ENCODE measurements around the gene OGG1.
A peak's percentile ranks its signal among the peaks of the same experiment; 100 is the strongest.
"Not testable (repeated sequence)": the region's sequence is repeated elsewhere in the genome, so short reads cannot be mapped to it uniquely, and the experiment has no call there.

OGG1 gene

DNA sequence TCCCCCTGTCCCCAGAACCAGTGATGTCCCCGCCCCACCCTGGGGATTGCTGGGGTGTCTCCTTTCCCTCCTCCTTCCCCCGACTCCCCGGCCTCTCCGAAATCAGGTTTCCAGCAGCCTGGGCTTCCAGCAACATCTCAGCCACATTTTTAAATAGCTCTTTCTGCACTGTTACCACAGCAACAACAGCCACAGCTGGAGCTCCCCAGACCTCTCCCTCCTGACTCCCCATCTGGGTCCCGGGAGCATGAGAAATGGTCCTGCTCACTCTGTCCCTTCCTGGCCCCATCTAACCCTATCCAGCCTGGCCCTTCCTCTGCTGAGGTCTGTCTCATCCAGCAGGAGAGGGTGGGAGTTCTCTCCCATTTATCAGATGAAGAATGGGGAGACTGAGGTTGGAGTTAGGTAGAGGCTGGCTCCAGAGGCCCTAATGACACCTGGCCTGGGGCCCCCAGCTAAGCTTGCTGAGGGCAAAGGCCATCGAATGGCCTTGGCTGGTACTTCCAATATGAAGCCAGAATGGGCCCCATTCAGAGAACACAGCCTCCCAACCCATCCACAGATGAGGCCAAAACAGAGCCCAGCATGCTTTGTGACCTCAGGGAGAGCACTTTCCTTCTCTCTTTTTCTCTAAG is 18.5 kb downstream of the OGG1 start:
- DNase-seq = no peak

DNA sequence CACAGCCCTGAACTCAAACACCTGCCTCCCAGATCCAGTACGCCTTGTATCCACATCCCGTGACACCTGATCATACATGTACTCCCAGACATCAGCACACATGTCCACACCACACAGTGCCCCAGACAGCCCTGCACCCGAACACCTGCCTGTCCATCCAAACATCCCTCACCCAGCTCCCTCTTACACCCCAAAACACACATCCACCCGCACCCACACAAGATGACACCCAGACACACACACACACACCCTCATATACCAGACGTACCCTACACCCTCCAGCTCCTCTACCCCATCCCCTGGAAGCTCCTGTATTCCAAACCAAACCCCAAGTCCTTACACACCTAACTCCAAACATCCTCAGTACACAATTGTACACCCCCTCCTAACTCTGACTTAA is 19.3 kb downstream of the OGG1 start:
- DNase-seq = no peak

DNA sequence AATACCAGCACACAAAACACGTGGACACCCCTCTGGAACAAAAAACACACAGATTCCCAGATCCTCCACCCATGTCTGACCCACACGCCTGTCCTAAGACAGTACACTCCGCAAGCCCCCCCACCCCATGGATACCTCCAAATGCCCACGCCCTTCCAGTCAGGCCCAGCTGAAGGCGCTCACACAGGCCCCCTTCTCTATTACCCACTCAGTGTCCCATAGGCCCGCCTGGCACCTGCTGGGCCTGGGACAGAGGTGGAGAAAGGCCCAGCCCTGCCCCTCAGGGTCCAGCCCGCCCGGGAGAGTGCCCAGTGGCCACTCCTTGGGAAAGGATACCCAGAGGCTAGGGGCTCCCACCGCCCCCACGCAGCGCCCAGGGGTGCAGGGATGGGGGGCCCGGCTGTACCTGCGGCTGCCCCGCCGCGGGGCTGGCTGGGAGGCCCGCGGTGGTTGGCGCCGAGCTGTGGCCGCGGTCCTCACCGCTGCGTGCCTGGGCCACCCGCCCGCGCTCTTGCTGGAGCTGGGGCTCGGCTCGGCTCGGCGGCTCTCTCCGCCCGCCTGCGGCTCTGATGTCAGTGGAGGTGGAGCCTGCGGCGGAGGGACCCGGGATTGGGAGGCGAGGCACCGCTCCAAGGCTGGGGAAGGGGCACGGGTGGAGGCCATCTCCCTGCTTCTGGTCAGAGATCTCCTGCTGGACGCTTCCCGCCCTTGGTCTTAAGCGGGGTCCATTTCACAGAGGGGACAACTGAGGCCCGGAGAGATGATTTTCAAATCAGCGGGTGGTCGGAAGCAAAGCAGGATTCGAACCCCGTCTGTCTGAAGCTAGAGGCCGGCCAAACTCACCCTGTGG is 19.9 kb downstream of the OGG1 start, which contains the start of gene CAMK1:
CAMK1 (minus strand) TSS at position 522 of the 850 bp plus-strand sequence. CDS start 2,198 bp downstream, outside the sequence.
- DNase-seq = peak; percentile 42

DNA sequence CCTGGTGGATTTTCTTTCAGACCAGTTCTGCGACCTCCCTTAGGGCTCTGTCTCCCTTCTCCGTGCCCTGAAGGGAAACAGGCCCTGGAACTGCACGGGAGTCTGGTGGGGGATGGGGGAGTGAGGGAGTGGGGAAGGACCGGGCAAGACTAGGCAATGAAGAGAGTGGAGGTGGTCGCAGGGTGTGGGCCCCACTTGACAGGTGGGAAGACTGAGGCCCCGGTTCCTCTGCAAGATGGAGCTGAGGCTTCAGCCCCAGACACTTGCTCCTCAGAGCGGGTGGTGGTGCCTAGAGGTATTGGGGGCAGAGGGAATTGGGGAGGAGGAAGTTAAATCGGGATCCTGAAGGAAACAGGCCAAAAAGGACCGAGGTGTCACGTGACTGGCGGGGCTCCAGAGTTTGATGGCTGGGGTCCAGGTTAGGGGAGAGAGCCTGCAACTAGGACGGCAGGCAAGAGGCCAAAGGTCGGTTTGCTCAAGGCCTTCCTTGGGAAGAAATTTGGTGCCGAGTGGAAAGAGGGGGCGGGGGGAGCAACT is 20.6 kb downstream of the OGG1 start:
- DNase-seq = no peak

DNA sequence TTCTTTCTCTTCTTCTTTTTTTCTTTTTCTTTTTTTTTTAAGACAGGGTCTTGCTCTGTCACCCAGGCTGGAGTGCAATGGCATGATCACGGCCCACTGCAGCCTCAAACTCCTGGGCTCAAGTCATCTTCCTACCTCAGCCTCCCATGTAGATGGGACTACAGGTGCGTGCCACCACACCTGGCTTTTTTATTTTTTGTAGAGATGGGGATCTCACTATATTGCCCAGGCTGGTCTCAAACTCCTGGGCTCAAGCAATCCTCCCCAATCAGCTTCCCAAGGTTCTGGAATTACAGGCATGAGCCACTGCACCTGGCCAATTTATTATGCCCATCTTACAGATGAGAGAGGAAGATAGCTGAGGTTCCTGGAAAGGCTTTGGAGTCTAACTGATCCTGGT is 21.3 kb downstream of the OGG1 start:
- DNase-seq = not testable (repeated sequence)

DNA sequence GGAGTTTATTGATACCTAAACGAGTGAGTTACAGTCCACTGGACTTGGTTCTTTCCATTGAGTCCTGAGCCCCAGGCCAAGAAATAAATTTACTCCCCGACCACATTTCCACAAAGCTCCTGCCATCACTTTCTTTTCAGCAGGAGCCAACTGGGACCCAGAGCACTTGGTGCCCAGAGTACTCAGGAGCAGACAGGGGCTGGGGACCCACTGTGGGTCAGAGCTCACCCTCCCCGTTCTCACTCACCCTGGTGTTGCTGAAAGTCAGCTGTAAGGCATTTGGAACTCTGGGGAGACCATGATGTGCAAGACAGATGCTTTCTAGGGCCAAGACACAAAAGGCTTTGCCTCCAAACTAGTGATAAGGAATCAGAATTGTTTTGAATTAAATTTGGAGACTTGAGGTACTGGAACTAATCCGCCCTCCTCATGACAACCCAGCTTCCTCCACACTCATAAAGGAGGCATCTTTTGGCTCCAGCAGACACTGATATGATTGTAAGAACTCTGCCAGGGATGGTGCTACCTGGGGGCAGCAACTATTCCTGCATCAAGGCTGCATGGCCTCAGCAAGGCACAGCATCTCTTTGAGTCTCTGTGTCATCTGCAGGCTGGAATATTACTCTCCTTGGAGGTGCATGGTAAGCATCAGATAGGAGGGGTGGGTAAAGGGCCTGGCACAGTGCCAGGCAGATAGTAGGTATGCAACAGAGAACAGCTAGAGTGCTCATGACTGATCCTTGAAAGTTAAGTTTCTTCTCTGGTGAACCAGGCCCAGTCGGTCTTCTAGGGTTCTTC is 27.3 kb downstream of the OGG1 start:
- DNase-seq = no peak

DNA sequence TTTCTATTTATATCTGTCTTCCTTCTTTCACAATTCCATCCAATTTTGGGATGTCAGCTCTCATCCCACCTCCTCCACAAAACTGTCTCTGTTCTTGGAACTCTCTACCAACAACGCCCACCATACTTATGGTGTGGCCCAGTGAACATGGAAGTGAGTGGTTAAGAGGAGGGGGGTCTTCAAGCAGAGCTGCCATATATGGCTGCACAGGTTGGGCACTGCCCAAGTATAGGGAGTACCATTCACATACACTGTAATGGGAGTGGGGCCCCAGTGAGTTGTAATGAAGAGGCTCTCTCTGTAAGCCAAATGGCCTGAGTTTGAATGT is 27.9 kb downstream of the OGG1 start:
- no peak for DNase-seq

DNA sequence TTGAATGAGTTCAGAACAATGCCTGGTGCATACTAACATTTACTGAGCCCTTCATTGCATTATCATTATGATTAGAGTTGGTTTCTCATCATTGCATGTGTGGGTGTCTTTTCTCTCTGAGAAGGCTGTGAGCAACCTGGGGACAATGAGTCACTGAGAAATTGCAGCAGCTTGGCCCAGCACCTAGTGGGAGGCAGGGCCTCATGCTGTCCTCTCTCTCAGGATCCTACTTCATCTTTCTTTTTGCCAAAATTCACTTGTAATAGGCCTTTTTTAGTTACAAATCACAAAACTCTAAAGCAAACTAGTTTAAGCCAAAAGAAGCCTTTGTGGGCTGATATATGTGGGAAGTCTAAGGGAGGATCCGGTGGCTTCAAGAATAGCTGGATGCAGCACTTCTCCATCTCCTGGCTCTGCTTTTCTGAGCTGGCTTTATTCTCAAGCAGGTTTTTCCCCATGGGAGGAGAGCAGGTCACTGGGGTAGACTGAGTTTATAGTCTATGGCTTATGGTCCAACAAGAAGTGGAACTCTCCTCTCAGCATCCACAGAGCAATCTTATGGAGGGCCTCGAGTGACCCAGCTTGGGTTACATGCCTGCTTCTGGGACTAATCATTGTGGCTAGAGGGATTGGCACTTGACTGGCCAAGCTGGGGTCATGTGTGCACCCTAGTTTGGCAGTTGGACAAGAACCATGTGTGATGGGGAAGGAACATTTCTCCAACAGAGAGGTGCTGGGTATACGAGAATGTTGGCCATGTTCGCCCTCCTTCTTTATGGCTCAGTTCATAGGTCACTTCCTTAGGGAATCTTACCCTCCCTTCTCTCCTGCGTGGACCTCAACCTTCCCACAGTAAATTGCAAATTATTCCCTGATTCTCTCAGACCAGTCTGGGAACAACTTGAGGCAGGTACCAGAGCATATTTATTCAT is 28.7 kb downstream of the OGG1 start:
- no peak for DNase-seq

DNA sequence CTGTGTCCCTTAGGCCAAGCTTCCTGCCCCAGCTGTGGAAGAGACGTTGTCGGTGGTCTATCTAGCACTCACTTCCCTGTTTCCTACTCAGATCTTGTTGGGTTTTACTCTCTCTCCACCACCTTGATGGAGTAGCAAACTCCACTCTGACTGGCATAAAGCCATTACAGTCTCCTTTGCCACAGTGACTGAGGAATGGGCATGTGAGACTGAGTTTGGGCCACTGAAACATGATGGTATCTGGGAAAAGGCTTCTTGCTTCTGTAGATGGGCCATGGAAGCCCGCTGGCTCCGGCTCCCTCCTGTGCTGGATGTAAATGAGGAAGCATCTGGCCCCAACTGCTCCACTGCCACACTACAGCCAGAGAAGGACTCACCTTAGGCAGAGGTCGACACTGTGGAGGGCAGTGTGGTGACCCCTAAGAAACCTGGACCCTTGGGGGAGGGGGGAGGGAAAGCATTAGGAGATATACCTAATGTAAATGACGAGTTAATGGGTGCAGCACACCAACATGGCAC is 29.4 kb downstream of the OGG1 start:
- no peak for DNase-seq

DNA sequence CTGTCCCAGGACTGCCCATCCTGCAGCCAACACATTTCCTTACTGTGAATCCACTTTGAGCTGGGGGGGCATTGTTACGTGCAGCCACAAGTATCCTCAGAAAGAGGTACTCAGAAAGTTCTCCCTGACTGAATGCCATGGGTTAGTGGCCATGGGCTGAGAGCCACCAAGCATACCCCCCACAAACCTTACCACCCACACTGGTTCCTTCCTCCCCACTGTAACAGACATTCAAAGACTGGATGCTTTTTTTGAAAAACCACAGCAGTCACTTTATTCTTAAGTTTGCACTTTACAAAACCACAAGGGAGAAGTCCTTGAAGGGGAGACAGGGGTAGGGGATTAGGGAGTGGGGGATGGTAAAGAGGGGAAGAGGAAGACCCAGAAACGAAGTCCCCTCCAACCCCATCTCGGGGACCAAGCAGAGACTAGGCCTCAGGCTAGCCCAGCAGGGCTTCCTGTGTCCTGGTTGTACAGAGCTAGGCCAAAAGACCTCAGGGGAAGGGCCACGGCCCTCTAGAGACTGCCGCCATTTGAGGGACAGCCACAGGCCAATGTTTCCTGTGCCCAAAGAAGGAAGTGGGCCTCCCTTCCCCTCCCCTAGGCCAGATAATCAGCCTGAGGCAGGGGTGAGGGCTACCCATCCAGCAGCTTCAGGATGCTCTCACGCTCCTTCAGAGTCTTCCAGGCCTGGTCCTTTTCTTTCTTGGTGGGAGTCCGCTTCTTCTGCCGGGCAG is 30.1 kb downstream of the OGG1 start:
- DNase-seq = no peak

DNA sequence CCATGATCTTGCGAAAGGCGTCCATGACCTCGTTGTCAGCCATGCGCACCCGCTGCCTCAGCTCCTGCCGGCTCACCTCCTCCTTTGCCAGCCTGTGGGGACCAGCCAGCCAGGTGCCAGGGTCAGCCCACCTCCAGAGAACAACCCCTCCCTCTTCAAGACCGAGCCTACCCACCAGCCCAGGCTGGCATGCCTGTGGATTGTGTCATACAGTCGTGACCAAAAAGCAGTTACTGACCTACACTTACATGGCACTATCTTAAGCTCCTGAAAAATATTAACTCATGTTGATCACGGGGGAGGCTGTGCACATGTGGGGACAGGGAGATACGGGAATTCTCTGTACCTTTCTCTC is 30.7 kb downstream of the OGG1 start:
- no peak for DNase-seq

DNA sequence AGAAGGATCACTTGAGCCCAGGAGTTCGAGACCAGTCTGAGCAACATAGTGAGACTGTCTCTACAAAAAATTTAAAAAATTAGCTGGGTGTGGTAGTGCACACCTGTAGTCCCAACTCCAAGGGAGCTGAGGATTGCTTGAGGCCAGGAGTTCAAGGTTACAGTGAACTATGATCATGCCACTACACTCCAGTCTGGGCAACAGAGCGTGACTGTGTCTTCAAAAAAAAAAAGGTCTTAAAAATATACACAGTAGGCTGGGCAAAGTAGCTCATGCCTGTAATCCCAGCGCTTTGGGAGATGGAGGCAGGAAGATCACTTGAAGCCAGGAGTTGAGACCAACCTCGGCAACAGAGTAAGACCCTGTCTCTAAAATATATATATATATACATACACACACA is 31.2 kb downstream of the OGG1 start:
- DNase-seq = no peak

DNA sequence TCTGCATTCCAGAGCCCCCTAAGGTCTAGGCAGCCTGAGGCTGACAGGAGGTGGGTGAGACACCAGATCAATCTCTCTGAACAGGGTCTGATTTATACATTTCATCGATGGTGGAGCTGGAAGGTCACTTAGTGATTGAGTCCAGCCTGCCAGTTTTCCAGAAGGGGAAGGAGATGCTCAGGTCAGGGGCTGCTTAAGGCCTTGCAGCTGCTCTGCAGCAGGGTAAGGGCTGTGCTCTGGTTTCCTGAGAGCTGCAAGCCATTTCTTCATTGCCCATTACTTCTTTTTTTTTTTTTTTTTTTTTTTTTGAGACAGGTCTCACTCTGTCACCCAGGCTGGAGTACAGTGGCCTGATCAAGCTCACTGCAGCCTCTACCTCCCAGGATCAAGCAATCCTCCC is 31.8 kb downstream of the OGG1 start:
- no peak for DNase-seq

DNA sequence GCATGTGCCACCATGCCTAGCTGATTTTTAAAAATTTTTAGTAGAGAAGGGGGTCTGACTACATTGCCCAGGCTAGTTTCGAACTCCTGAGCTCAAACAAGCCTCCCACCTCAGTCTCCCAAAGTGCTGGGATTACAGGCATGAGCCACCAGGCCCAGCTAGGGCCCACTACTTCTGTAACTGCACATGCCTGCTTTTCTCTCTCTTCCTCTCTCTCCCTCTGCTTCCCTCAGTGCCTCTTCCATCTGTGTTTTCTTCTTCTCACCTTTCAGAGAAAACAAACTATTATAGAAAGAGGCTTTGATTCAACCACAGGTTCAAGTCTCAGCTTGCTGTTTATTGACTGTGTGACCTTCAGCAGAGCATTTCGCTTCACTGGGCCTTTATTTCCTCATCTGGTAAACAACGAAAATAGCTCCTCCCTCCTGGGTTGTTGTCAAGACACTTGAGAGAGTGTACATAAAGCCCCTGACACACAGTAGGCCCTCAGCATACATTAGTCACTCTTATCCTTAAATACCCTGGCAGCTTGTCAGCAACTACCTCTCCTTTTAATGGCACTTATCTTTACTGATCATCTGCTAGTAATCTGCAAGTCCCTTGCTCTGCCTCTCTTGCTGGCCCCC is 32.3 kb downstream of the OGG1 start:
- no peak for DNase-seq

DNA sequence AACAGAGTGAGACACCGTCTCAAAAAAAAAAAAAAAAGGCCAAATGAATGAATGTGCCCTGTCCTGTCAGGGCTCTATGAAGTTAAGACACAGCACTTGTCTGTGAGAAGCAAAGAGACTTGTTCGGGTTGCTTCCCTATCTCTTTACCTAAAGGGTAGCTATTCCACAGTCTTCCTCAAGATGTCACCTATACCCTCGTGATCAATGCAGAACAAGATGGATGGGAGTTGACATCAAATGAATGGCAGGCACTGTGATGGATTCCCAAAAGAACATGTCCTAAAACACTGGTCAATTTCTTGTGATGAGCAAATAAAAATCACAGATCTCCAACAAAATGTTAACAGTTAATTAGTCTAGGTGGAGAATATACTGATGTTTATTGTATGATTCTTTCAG is 33.0 kb downstream of the OGG1 start:
- no peak for DNase-seq

DNA sequence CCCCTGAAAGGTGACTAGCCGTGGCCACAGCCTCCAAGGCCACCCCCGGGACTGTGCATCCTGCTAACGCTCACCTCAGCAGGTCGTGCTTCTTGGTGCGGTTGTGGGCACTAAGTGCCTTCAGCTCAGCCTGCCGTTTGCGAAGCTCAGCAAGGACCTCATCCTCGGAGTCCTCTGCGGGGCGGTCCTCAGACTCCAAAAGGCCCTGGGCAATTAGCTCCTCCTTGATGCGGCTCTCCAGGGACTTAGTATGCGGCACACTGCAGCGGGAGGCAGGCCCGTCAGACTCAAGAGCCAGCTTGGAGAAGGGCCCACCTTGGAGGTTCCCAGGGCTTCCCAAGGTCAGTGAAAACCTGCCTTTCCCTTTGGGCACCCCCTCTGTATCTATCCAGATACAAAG is 34.2 kb downstream of the OGG1 start:
- no peak for DNase-seq

DNA sequence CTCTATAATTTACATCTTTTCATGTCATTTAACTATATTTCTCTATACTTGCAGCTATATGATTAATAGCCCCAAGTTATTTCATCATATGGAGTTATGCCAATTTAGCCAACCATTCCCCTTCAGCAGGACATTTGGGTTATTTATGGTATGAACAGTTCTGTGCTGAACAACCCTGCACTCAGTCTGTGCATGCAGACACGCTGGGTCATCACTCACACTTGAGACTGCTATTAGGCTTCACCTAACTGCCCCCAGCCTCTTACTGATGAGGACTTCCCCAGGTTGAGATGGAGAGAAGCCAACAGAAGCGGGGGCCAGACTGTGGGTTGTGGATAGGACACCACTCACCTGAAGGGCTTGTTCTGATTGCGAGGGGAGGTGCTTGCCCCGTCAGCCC is 35.2 kb downstream of the OGG1 start:
- DNase-seq = no peak

DNA sequence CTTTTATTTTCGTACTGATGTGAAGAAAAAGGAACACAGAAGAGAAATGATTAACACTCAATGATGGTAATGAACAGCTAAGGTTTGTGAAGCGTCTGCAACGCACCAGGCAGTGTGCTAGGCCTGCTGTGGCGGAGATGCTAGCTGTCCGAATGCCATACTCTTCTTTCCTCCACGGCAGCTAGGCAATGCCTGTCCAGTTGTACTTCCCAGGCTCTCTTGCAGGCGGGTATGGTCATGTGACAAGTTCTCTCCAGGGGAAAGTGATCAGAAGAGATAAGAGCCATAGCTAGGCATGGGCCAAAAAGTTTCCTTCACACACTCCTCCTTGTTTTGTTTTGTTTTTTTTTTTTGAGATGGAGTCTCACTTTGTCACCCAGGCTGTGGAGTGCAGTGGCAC is 35.9 kb downstream of the OGG1 start:
- DNase-seq = no peak

DNA sequence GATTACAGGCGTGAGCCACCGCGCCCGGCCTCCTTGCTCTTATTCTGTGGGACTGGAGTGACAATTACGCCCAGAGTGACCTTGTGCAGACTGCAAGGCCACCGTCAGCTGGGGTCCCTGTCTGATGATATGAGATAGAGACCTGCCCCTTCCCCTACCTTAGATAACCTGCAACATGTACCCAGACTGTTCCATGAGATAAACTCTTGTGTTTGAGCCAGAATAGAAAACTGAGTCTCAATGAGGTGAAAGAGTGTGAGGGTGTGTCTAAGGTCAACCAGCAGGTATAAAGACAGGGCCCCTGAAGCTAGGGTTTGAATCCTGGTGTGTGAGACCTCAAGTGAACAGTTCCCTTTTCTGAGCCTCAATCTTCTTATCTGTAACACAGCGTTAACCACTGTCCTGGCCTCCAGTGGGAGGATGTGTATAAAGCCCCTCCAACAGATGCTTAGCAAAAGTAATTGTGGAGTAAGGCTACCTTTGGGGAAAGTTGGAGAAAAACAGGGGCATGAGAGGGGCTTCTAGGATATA is 36.5 kb downstream of the OGG1 start:
- no peak for DNase-seq

DNA sequence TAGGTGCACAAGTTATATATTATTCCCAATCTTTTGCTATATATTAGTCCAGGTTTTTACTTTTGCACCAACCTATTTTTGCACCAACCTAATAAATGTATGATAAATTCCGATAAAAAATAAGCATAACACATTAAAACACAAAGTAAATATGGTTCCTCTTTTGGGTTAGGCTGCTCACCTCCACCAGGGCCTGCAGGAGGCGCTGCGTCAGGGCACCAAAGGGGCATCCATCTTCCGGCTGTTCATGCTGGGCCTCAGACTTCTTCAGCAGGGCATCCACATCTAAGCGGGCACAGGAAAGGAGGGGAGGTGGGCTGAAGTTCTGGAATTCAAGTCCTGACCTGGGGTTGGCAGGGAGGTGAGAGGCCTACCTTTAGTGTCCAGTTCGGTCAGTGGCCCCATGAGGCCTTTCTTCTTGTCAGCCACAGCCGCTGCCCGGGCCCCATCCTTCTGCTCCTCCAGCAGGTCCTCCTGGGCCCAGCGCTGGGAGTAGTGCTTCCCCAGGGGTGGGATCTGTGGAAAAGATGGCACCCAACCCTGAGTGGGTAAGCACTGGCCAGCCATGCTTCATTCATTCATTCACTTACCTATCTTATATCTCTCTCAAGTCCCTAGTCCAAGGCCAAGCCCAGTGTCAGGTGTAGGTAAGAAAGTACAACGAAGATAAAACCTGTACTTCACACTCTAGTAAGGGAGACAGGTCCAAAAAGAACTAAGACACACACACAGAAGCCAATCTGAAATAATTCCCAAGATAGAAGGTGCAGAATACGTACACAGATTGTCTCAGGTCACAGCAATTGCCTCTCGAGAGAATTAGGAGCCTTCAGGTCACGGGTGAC is 37.3 kb downstream of the OGG1 start:
- DNase-seq = no peak
